CD4-positive, alpha-beta T cell treated with Interleukin-17A for 4 hours (primary cell): ENCODE results near the gene DHX8.
"Not testable (repeated sequence)": the region's sequence is repeated elsewhere in the genome, so short reads cannot be mapped to it uniquely, and the experiment has no call there.

Source experiments
- DNase-seq: peaks from one replicate; pipeline ENCODE4 v3.0.0-alpha.2; 2020; ENCODE audit warnings: mixed read lengths

The DHX8 gene

DNA sequence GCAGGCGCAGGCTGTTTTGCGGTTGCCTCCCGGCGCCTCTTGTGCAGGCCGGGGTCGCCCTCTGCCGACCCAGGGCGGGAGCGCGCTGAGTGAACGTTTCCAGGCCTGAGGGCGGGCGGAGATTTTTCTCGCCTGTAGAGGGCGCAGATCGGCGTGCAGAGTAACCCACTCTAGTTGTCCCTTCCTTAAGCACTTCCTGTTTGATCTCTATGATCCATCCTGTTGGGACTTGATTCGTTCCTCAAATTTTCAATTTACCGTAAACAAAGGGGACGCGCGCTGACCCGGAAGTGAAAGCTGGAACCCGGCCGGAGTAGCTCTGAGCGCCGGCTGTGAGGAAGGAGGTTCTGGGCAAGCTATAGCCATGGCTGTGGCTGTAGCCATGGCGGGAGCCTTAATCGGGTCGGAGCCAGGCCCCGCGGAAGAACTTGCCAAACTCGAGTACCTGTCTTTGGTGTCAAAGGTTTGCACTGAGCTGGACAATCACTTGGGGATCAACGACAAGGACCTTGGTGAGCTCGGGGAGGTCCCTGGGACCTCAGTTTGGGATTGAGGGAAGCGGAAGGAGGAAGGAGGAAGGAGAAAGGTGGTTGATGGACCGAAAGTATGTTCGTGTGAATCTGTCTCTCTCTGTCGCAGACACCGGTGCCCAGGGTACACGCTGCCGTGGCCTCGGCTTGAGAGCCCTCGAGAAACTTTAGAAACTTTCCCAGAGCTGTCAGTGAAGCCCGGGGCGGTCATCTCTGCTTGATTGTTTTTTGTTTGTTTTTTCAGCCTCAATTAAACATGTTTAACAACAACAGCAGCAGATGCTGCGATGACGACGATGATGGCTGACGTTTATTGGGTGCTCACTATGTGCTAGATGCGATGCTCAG is at the start of gene DHX8:
Gene DHX8 (plus strand): TSS at position 302 of the 878 bp plus-strand sequence. CDS start 63 bp downstream, at position 365.
- peak; percentile 99 for DNase-seq

DNA sequence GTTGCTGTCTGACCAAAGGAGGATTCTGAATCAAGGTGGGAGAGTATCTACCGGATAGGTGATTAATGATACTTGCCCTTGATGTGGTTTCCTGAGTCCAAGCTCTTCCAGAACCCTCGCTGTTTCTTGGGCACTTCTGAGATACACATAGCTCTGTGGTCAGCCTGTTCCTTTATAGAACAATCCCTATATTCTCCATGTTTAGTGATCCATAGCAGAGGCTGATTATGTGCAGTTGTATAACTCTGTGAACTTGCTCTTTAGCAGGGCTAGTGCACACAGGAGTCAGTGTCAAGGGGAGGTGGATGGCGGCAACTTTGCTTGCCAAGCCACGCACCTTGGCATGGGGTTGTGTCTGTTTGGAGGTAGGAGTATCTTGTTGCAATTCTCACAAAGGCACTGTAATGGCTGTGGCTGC is 48.9 kb upstream of the DHX8 start:
- no peak for DNase-seq

DNA sequence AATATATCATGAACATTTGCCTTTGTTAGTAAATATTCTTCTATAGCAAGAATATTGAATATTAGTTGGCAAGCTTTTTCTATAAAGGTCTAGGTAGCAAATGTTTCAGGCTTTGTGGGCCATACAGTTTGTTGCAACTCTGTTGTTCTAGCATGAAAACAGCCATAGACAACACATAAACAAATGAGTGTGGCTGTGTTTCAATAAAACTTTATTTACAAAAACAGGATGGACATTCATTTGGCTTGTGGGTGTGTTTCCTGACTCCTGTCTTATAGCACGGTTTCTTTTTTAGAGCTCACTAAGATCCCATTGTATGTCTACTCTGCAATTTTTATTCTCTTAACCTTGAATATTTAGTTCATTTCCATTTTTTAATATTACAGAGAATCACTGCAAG is 46.0 kb upstream of the DHX8 start:
- DNase-seq = no peak

DNA sequence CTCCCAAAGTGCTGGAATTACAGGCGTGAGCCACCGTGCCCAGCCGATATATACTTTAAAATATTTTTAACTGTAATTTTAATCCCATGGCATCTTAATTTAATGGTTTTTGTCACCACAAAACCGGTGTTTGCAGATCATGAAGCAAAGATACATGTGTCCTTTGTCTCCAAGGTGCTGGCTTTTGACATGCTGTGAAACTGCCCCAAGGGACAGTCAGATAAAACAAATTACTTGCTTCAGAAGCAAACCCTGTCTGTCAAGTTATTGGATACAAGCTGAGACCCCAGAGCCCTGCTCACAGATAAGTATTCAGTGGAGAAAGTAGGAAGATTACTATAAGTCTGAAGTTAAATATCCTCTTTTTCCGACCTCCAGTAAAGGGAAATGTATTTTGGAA is 45.1 kb upstream of the DHX8 start:
- DNase-seq = no peak

DNA sequence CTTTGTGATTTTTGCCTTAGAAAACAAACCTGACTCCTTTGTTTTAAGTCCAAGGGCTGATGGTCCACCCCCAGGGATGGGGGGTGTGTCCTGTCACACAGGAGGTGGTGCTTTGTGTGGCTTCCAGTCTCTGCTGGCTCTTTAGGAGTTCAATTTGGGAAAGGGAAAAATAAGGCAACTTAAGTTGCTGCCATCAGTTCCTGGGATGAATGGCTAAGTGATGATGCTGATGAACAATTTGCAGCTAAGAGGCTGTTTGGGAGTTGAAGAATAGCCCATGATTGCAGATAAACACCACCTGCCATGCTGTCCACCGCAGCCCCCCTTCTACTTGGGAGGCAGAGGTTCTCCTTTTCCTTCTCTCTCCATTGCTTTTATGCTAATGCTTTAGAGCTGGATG is 44.7 kb upstream of the DHX8 start:
- no peak for DNase-seq

DNA sequence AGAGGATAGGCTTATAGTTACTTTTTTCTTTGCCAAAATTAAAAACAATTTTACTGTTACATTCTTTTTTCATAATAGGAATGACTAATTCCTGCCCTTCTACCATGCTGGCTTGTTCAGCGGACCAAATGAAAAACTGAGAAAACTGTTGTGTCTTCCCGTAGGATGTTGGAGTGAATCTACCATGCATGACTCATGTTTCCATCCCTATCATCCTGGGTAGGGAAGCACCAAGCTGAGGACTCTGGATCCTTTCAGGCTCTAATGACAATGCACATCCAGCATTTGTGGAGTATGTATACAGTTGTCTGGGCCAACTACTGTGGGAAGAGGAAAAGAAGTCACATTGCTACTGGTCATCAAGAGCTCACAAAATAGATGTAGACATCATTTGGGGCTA is 41.1 kb upstream of the DHX8 start:
- no peak for DNase-seq

DNA sequence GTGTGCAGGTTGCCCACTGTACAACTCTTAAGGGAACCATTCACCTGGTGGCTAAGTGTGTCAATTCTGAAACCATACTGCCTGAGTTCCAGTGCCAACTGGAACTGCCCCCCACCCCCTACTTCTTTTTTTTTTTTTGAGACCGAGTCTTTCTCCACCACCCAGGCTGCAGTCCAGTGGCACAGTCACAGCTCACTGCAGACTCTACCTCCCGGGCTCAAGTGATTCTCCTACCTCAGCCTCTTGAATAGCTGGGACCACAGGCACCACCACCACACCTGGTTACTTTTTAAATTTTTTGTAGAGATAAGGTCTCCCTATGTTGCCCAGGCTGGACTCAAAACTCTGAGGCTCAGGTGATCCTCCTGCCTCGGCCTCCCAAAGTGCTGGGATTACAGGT is 40.4 kb upstream of the DHX8 start:
- no peak for DNase-seq

DNA sequence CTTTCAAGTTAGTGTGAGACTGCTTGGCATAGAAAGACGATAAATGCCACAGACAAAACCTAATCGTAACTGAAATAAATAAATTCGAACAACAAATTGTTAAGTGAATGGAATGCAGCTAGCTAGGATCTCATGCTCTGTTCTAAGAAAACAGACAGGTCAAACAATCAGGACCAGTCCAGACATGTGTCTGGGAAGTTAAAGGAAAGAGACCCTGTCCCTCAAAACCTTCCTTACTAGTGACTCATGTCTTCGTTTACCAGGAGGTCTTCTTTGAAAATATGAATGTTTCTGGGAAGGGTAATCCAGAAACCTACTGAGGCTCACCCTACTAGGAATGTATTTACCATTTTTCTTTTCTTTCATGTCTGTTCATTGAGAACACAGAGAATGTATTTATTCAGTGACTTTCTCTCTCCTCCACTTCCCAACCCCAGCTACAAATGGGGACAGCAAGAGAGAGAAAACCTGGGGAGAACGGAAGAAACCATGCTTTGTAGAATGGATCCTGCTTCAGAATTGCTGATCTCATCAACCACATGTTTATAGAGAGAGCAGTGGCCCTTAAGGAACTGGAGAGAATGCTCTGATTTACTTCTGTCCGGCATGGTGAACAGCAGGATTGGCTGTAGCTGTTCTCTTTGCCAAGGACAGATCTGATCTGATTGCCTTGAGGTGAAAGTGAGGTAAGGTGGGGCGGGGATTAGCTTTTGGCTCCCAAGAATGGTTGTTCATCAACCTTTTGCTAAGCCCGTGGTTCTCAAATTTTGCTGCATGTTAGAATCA is 39.4 kb upstream of the DHX8 start:
- no peak for DNase-seq

DNA sequence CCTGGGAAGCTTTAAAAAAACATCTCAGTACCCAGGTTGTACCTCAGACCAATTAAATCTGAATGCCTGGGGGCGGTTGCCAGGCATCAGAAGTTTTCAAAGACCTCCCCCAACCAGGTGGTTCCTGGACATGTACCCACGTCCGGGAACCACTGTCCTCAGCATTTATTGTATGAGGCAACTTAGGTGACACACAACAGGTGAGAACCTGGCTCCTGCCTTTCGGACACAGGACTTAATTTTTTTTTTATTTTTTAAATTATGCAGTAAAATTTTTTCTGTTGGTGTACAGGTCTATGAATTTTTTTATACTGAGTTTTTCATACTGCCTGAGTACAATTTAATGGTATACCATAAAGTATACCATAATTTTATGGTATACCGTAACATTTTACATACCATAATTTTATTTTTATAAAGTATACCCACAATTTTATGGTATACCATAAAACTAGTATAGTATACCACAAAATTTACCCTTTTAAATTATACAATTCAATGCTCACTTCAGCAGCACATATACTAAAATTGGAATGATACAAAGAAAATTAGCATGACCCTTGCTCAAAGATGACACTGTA is 38.7 kb upstream of the DHX8 start:
- no peak for DNase-seq

DNA sequence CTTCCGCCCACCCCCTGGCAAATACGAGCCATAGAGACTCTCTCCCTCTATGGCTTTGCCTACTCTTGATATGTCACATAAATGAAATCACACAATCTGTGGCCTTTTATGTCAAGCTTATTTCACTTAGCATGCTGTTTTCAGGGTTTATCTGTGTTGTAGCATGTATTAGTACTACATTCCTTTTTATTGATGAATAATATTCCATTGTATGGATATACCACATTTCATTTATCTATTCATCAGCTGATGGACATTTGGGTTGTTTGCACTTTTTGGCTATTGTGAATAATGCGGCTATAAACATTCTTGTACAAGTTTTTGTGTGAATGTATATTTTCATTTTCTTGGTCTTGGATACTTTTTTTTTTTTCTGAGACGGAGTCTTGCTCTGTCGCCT is 37.0 kb upstream of the DHX8 start:
- DNase-seq = no peak

DNA sequence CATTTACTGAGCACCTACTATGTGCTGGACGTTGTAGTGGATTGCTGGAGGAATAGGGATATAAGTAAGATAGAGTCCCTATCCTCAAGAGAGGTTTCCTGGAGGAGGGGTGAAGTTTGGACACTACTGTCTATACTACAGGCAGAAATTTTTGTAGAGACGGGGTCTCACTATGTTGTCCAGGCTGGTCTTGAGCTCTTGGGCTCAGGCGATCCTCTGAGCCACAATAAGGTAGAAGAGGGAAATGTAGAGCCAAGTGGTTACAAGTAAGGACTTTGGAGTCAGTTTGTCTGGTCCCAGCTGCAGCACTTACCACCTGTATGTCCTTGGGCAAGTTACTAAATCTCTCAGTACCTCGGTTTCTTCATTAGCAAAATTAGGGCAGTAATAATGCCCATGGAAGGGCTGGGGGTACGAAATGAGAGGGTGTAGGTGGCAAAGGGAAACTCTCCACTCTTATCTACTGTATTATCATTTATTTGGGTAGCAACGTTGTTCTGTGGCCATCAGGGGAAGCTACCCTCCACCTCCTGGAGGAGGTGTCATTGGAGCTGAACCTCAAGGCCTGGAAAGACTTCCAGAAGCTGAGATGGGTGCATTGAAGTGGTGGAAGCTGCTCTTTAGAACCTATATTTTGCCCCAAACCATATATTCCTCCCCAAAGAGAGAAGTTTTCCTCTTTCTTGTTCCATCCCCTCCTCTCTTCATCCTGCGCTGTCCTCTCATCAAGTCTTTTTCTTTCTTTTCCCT is 34.9 kb upstream of the DHX8 start:
- DNase-seq = no peak

DNA sequence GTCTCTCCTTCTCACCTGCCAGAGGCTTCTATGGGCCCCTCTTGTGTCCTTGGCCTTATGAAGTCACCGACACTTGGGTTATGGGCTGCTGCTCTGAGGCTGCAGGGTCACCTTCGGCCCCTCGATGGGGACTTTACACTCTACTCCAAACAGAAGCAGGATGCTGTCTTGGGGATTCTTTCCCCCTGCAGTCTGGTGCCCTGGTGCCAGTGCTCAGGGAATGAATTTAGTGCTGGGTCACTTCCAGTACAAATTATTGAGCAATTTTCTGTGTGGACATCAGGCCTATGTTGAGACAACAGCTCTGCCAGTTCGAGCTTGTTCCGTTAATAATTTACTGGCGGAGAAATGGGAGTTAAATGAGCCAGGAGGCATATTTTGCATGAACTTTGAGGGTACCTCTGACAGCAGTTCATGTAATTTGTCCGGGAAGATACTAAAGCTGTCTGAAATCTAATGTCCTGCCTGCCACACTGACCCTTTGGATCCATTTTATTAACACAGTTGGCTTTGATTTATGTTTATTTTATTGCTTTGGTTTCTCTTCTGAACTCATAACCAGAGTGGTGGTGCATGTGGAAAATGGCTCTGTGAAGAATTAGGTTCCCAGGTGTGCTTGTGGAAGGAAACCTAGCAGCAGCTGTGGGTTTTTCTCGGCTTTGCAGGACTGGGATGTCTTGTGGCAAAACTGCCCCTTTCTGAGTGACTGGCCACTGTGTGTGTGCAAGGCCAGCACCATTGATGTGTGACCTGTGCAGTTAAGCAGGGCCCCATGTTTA is 34.1 kb upstream of the DHX8 start:
- no peak for DNase-seq

DNA sequence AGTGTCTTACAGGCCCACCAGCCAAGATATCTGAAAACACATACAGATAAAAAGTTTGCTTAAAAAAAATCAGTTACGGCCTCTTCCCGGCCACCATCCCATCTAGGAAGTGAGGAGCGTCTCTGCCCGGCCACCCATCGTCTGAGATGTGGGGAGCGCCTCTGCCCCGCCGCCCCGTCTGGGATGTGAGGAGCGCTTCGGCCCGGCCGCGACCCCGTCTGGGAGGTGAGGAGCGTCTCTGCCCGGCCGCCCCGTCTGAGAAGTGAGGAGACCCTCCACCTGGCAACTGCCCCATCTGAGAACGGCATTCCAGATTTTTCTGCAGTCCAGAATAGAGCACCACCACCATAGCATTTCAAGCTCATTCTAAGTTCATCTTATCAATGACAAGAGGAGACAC is 33.0 kb upstream of the DHX8 start:
- not testable (repeated sequence) for DNase-seq

DNA sequence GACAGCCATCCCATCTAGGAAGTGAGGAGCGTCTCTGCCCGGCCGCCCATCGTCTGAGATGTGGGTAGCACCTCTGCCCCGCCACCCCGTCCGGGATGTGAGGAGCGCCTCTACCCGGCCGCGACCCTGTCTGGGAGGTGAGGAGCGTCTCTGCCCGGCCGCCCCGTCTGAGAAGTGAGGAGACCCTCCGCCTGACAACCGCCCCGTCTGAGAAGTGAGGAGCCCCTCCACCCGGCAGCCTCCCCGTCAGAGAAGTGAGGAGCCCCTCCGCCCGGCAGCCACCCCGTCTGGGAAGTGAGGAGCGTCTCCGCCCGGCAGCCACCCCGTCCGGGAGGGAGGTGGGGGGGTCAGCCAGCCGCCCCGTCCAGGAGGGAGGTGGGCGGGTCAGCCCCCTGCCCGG is 32.0 kb upstream of the DHX8 start:
- DNase-seq = not testable (repeated sequence)

DNA sequence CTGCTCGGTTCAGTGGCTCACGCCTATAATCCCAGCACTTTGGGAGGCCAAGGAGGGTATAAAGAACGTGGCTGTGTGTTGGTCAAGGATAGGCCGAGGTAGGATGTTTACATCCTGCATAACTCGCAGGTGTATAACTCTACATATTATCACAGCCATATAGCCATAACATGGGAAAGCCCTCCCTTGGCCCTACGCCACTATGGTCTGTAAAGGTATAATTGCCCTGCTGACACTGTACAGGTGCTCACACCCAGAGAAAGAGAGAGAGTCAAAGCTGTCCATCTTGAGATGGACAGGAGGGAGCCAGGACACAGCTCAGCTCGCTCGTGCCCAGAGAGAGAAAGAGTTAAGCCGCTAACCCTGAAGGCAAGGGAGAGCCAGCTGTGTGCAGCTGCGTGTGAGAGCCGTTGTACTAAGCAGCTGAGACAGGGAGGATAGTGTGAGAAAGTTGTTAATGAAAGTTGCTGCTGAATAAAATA is 30.4 kb upstream of the DHX8 start:
- DNase-seq = no peak

DNA sequence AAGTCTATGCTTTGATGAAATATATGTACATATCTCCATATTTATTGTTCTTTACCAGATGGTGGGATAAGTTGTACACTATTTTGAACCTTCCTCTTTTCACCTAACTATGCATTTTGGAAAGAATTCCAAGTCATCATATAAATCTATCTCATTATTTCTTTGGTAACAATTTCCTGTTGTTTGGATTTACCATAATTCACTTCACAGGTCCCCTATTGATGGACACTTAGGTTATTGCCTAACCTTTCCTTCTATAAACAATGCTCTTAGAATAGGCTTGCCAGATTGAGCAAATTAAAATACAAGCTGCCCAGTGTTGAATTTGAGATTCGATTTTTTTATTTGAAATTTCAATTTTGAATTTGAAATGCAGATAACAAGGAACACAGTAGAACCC is 28.9 kb upstream of the DHX8 start:
- DNase-seq = no peak

DNA sequence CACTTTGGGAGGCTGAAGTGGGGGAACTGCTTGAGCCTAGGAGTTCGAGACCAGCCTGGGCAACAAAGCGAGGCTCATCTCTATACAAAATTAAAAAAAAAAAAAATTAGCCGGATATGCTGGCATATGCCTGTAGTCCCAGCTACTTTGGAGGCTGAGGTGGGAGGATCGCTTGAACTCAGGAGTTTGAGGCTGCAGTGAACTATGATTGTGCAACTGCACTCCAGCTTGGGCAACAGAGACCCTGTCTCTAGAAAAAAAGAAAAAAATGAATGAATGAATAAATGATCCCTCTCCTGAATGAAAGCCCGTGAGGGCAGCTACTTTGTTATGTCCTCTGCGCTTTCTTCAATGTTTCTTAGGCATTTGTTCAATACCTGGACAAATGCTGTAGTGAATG is 27.7 kb upstream of the DHX8 start:
- no peak for DNase-seq

DNA sequence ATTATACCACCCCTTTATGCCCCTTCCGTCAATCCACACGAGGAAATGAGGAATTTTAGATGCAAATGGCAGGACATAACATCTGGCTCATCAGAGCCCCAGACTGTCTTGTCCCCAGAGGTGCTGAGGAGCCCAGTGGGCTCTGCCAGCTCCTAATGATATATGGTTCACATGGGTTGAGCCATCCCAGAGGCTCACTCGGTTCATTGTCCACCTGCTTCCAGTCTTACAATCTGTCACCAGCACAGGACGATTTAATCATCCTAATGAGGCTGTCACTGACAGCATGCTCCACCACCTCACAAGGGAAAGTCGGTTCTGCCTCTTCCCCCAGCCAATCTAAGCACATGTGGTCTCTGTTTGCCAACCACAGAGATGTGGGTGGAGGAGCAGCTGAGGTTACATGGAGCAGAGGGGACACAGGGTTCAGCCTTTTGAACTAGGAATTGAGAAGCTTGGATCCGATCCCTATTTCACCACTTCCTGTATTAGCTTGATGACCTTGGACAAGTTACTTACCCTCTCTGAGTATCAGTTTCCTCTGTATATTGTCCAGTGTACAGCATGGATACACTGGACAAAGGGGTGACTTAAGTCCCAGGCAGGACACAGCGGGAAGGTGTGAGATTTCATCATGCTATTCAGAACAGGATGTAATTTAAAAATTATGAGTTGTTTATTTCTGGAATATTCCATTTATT is 27.0 kb upstream of the DHX8 start:
- DNase-seq = no peak

DNA sequence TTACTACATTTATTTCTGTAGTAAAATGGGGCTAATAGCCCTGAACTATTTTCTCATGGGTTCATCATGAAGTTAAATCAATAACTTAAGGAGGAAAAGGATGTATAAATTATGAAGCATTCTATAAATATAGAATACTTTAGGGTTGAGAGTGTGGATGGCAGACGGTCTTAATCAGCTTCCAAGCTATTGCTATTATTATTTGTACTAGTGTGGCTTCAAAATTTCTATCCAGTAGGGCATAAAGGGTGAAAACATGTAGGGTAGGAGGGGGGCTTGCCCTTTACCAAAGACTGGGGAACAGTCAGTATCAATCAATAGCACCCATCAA is 26.4 kb upstream of the DHX8 start:
- DNase-seq = no peak

DNA sequence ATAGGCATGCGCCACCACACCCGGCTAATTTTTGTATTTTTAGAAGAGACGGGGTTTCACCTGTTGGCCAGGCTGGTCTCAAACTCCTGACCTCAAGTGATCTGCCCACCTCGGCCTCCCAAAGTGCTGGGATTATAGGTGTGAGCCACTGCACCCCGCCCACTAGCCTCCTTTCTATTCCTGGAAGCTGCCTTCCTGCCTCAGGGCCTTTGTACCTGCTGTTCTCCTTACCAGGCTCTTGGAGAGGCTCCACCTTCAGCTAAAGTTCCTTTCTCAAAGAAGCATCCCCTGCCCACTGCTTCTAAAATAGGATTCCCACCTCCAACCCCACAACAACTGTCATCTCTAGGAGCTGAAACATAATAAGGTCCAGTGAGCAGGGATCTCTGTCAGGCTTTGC is 23.9 kb upstream of the DHX8 start:
- not testable (repeated sequence) for DNase-seq

DNA sequence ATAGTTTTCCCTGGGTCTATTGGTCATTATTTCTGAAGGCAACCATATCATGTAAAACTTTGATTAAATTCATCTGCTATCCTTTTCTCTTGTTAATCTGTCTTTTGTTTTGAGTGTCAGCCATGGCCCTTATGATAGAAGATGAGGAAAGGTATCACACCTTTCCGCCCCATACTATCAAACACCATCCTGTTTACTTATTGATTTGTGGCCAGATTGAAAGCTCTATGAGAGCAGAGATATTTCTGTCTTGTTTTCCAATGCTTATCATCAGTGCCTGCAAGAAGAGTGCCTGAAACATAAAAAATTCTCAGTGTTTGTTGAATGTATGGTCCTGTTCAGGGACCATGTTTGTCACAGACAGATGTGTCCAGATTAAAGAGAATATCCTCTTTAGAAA is 22.6 kb upstream of the DHX8 start:
- DNase-seq = no peak

DNA sequence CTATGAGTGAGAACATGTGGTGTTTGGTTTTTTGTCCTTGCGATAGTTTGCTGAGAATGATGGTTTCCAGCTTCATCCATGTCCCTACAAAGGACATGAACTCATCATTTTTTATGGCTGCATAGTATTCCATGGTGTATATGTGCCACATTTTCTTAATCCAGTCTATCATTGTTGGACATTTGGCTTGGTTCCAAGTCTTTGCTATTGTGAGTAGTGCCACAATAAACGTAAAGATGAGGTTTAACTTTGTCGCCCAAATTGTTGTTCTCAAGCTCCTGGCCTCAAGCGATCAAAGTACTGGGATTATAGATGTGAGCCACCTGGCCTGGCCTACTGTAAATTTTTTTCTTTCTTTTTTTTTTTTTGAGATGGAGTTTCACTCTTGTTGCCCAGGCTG is 21.2 kb upstream of the DHX8 start:
- not testable (repeated sequence) for DNase-seq
